HEK293 (cell line): ENCODE measurements around the gene DNAH1.

Source experiments
- AEBP2 ChIP-seq: fragments of 450-650 bp; formaldehyde crosslinking; IDR thresholded peaks from 2 replicates; pipeline ENCODE4 v1.5.1; 2016; ENCODE audit warnings: missing biosample characterization, missing genetic modification characterization, borderline replicate concordance
- CTCF ChIP-seq: fragments of 450-650 bp; formaldehyde crosslinking; IDR thresholded peaks from 2 replicates; pipeline ENCODE4 v1.5.1; 2016; ENCODE audit warnings: missing biosample characterization, missing genetic modification characterization
- EGR2 ChIP-seq: fragments of 450-650 bp; formaldehyde crosslinking; IDR thresholded peaks from 2 replicates; pipeline ENCODE4 v1.5.1; 2016; ENCODE audit warnings: low read depth, missing biosample characterization, missing genetic modification characterization
- GLI4 ChIP-seq: fragments of 450-650 bp; formaldehyde crosslinking; IDR thresholded peaks from 2 replicates; pipeline ENCODE4 v1.5.1; 2016; ENCODE audit warnings: missing biosample characterization, missing genetic modification characterization
- GLIS1 ChIP-seq: fragments of 450-650 bp; formaldehyde crosslinking; IDR thresholded peaks from 2 replicates; pipeline ENCODE4 v1.5.1; 2016; ENCODE audit warnings: missing biosample characterization, missing genetic modification characterization
- HOXA7 ChIP-seq: sonication (generic); formaldehyde crosslinking; IDR thresholded peaks from 2 replicates; pipeline ENCODE4 v1.8.1; 2022; ENCODE audit warnings: missing genetic modification reagents, borderline replicate concordance
- KLF10 ChIP-seq: fragments of 450-650 bp; IDR thresholded peaks from 2 replicates; pipeline ENCODE4 v1.5.1; 2018; ENCODE audit warnings: missing biosample characterization, mild to moderate bottlenecking, missing genetic modification characterization
- KLF17 ChIP-seq: fragments of 450-650 bp; formaldehyde crosslinking; IDR thresholded peaks from 2 replicates; pipeline ENCODE4 v1.5.1; 2016; ENCODE audit warnings: missing biosample characterization, missing genetic modification characterization
- MYNN ChIP-seq: fragments of 450-650 bp; formaldehyde crosslinking; IDR thresholded peaks from 2 replicates; pipeline ENCODE4 v1.5.1; 2016; ENCODE audit warnings: missing biosample characterization, missing genetic modification characterization, borderline replicate concordance
- PATZ1 ChIP-seq: fragments of 450-650 bp; formaldehyde crosslinking; IDR thresholded peaks from 2 replicates; pipeline ENCODE4 v1.5.1; 2016; ENCODE audit warnings: missing biosample characterization, missing genetic modification characterization
- PRDM1 ChIP-seq: fragments of 450-650 bp; formaldehyde crosslinking; IDR thresholded peaks from 2 replicates; pipeline ENCODE4; 2016; ENCODE audit warnings: missing biosample characterization, missing genetic modification characterization
- SP2 ChIP-seq: fragments of 450-650 bp; formaldehyde crosslinking; IDR thresholded peaks from 2 replicates; pipeline ENCODE4 v1.5.1; 2016; ENCODE audit warnings: missing biosample characterization, missing genetic modification characterization
- ZBTB48 ChIP-seq: fragments of 450-650 bp; formaldehyde crosslinking; IDR thresholded peaks from 2 replicates; pipeline ENCODE4 v1.5.1; 2016; ENCODE audit warnings: missing biosample characterization, missing genetic modification characterization
- ZFHX2 ChIP-seq: fragments of 450-650 bp; formaldehyde crosslinking; conservative IDR thresholded peaks from 2 replicates; pipeline ENCODE4 v1.5.1; 2016; ENCODE audit warnings: missing biosample characterization, missing genetic modification characterization
- ZFP37 ChIP-seq: fragments of 450-650 bp; formaldehyde crosslinking; IDR thresholded peaks from 2 replicates; pipeline ENCODE4 v1.5.1; 2016; ENCODE audit warnings: missing biosample characterization, missing genetic modification characterization
- ZNF155 ChIP-seq: fragments of 450-650 bp; formaldehyde crosslinking; IDR thresholded peaks from 2 replicates; pipeline ENCODE4 v1.5.1; 2016; ENCODE audit warnings: missing biosample characterization, missing genetic modification characterization
- ZNF214 ChIP-seq: fragments of 450-650 bp; formaldehyde crosslinking; IDR thresholded peaks from 2 replicates; pipeline ENCODE4 v1.5.1; 2017; ENCODE audit warnings: missing biosample characterization, mild to moderate bottlenecking, missing genetic modification characterization, borderline replicate concordance
- ZNF266 ChIP-seq: fragments of 450-650 bp; formaldehyde crosslinking; IDR thresholded peaks from 2 replicates; pipeline ENCODE4 v1.5.1; 2016; ENCODE audit warnings: missing biosample characterization, missing genetic modification characterization, low read depth
- ZNF341 ChIP-seq: fragments of 450-650 bp; formaldehyde crosslinking; IDR thresholded peaks from 2 replicates; pipeline ENCODE4; 2016; ENCODE audit warnings: low read depth, missing biosample characterization, missing genetic modification characterization
- ZNF366 ChIP-seq: fragments of 450-650 bp; formaldehyde crosslinking; conservative IDR thresholded peaks from 2 replicates; pipeline ENCODE4 v1.5.1; 2016; ENCODE audit warnings: missing biosample characterization, missing genetic modification characterization
- ZNF416 ChIP-seq: fragments of 450-650 bp; formaldehyde crosslinking; IDR thresholded peaks from 2 replicates; pipeline ENCODE4 v1.5.1; 2016; ENCODE audit warnings: missing biosample characterization, missing genetic modification characterization
- ZNF423 ChIP-seq: fragments of 450-650 bp; formaldehyde crosslinking; IDR thresholded peaks from 2 replicates; pipeline ENCODE4 v1.5.1; 2016; ENCODE audit warnings: missing biosample characterization, missing genetic modification characterization
- ZNF510 ChIP-seq: fragments of 450-650 bp; formaldehyde crosslinking; IDR thresholded peaks from 2 replicates; pipeline ENCODE4 v1.5.1; 2018; ENCODE audit warnings: mild to moderate bottlenecking, missing genetic modification characterization, missing biosample characterization; ENCODE audit not compliant: insufficient replicate concordance
- ZNF558 ChIP-seq: fragments of 450-650 bp; formaldehyde crosslinking; IDR thresholded peaks from 2 replicates; pipeline ENCODE4 v1.5.1; 2016; ENCODE audit warnings: missing biosample characterization, missing genetic modification characterization
- ZNF670 ChIP-seq: fragments of 450-650 bp; formaldehyde crosslinking; IDR thresholded peaks from 2 replicates; pipeline ENCODE4 v1.5.1; 2016; ENCODE audit warnings: missing biosample characterization, missing genetic modification characterization, low read depth
- ZNF76 ChIP-seq: fragments of 450-650 bp; formaldehyde crosslinking; IDR thresholded peaks from 2 replicates; pipeline ENCODE4; 2016; ENCODE audit warnings: low read depth, missing biosample characterization, missing genetic modification characterization, borderline replicate concordance
- ZNF837 ChIP-seq: fragments of 450-650 bp; formaldehyde crosslinking; IDR thresholded peaks from 2 replicates; pipeline ENCODE4 v1.5.1; 2016; ENCODE audit warnings: missing biosample characterization, missing genetic modification characterization
- ZSCAN30 ChIP-seq: fragments of 450-650 bp; IDR thresholded peaks from 2 replicates; pipeline ENCODE4 v1.5.1; 2018; ENCODE audit warnings: missing biosample characterization, mild to moderate bottlenecking, missing genetic modification characterization, moderate library complexity
- TF ChIP-seq, protein P1 (sequence below): fragments of 450-650 bp; formaldehyde crosslinking; IDR thresholded peaks from 2 replicates; pipeline ENCODE4 v1.5.1; 2016; ENCODE audit warnings: missing biosample characterization, missing genetic modification characterization
- TF ChIP-seq, protein P2 (sequence below): fragments of 450-650 bp; formaldehyde crosslinking; IDR thresholded peaks from 2 replicates; pipeline ENCODE4 v1.5.1; 2016; ENCODE audit warnings: missing biosample characterization, missing genetic modification characterization

Gene DNAH1

GRCh38 chr3:52299879-52300611 is 16.1 kb upstream of the DNAH1 start (continued):
- TF ChIP-seq EGR2 (tag by site-specific recombination) (peak; percentile 71), GLI4 (tag by site-specific recombination) (no peak), KLF10 (tag by site-specific recombination) (no peak), ZNF558 (tag by site-specific recombination) (no peak), ZNF155 (tag by site-specific recombination) (no peak), ZNF423 (tag by site-specific recombination) (no peak), ZSCAN30 (tag by site-specific recombination) (no peak), AEBP2 (tag by site-specific recombination) (no peak), PRDM1 (tag by site-specific recombination) (no peak), ZNF510 (tag by site-specific recombination) (no peak), ZFHX2 (tag by site-specific recombination) (peak; percentile 59), ZBTB48 (tag by site-specific recombination) (no peak), GLIS1 (peak; percentile 31), HOXA7 (CRISPR knock-in tag) (no peak), SP2 (tag by site-specific recombination) (peak; percentile 59), ZNF266 (tag by site-specific recombination) (no peak), ZFP37 (tag by site-specific recombination) (no peak), ZNF837 (tag by site-specific recombination) (no peak), PATZ1 (tag by site-specific recombination) (peak; percentile 67), ZNF214 (tag by site-specific recombination) (no peak), ZNF670 (tag by site-specific recombination) (no peak), ZNF76 (tag by site-specific recombination) (no peak), ZNF341 (tag by site-specific recombination) (peak; percentile 64), KLF17 (0 out of 2 replicates have a peak, but pooled peaks have one; percentile 17), ZNF366 (tag by site-specific recombination) (0 out of 2 replicates have a peak, but pooled peaks have one; percentile 14), ZNF416 (no peak), MYNN (tag by site-specific recombination) (no peak), CTCF (0 out of 2 replicates have a peak, but pooled peaks have one; percentile 29)
- TF ChIP-seq, protein P1, sequence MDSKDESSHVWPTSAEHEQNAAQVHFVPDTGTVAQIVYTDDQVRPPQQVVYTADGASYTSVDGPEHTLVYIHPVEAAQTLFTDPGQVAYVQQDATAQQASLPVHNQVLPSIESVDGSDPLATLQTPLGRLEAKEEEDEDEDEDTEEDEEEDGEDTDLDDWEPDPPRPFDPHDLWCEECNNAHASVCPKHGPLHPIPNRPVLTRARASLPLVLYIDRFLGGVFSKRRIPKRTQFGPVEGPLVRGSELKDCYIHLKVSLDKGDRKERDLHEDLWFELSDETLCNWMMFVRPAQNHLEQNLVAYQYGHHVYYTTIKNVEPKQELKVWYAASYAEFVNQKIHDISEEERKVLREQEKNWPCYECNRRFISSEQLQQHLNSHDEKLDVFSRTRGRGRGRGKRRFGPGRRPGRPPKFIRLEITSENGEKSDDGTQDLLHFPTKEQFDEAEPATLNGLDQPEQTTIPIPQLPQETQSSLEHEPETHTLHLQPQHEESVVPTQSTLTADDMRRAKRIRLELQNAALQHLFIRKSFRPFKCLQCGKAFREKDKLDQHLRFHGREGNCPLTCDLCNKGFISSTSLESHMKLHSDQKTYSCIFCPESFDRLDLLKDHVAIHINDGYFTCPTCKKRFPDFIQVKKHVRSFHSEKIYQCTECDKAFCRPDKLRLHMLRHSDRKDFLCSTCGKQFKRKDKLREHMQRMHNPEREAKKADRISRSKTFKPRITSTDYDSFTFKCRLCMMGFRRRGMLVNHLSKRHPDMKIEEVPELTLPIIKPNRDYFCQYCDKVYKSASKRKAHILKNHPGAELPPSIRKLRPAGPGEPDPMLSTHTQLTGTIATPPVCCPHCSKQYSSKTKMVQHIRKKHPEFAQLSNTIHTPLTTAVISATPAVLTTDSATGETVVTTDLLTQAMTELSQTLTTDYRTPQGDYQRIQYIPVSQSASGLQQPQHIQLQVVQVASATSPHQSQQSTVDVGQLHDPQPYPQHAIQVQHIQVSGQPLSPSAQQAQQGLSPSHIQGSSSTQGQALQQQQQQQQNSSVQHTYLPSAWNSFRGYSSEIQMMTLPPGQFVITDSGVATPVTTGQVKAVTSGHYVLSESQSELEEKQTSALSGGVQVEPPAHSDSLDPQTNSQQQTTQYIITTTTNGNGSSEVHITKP = 0 out of 2 replicates have a peak, but pooled peaks have one; percentile 8
- TF ChIP-seq, protein P2, sequence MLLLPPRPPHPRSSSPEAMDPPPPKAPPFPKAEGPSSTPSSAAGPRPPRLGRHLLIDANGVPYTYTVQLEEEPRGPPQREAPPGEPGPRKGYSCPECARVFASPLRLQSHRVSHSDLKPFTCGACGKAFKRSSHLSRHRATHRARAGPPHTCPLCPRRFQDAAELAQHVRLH = no peak
